Lung (tissue), 12 donors: ENCODE measurements around the gene ZFYVE28. TPM values are rescaled to one million over a fixed set of nuclear protein-coding genes. Genes with fewer than 3 reads are reported as not detected.

ENCODE experiments used
- ATAC-seq: fragments of 200-7000 bp; cut with Tn5 transposase; one replicate; pipeline ENCODE4 v1.9.1; 2020; ENCODE audit warnings: moderate number of reproducible peaks; ENCODE audit not compliant: insufficient read depth, low FRiP score
- DNase-seq, 3 donors: peaks; one replicate each; pipeline ENCODE4 v3.0.0-alpha.2; 2013 to 2017
- H3K27ac ChIP-seq, 2 donors: one replicate each; pipeline ENCODE4 v1.5.1; 2013; ENCODE audit warnings: mild to moderate bottlenecking in 2 of 2, moderate library complexity in 2 of 2, control low read depth in 1 of 2, inconsistent platforms in 1 of 2, low read depth in 1 of 2, low read length in 1 of 2
- H3K27me3 ChIP-seq, 3 donors: one replicate each; pipeline ENCODE4 v1.5.1; 2013; ENCODE audit warnings: low read length in 2 of 3; ENCODE audit not compliant: control insufficient read depth in 3 of 3, insufficient read depth in 3 of 3
- H3K36me3 ChIP-seq, 4 donors: one replicate each; pipeline ENCODE4 v1.5.1; 2013; ENCODE audit warnings: low read length in 4 of 4, mild to moderate bottlenecking in 1 of 4, moderate library complexity in 1 of 4; ENCODE audit not compliant: control insufficient read depth in 4 of 4, insufficient read depth in 4 of 4
- H3K4me1 ChIP-seq, 5 donors: one replicate each; pipeline ENCODE4 v1.5.1; 2013; ENCODE audit warnings: low read length in 5 of 5, mild to moderate bottlenecking in 2 of 5, moderate library complexity in 1 of 5; ENCODE audit not compliant: control insufficient read depth in 5 of 5, insufficient read depth in 5 of 5
- H3K4me3 ChIP-seq: one replicate; pipeline ENCODE4 v1.5.1; 2013; ENCODE audit warnings: mild to moderate bottlenecking, control low read depth, moderate library complexity
- H3K9ac ChIP-seq, 2 donors: one replicate each; pipeline ENCODE4 v1.5.1; 2013; ENCODE audit warnings: low read length in 2 of 2, control low read depth in 1 of 2; ENCODE audit not compliant: insufficient read depth in 1 of 2
- H3K9me3 ChIP-seq, 4 donors: one replicate each; pipeline ENCODE4 v1.5.1; 2013; ENCODE audit warnings: low read length in 3 of 4, mild to moderate bottlenecking in 1 of 4, moderate library complexity in 1 of 4; ENCODE audit not compliant: control insufficient read depth in 4 of 4, insufficient read depth in 3 of 4
- CTCF ChIP-seq: IDR thresholded peaks from 2 replicates; pipeline ENCODE4 v1.5.1; 2012; ENCODE audit warnings: mild to moderate bottlenecking; ENCODE audit errors: control extremely low read depth, extremely low read depth
- WGBS, 2 donors: extraction: QIAGEN DNeasy Blood & Tissue Kit; methylation state at CpG; one replicate each; pipeline ENCODE4 v1.1.7; 2013; 5-methylcytosine and 5-hydroxymethylcytosine counted together
- polyA plus RNA-seq, 2 donors: library from polyadenylated mRNA; stranded (reverse); fragments of 200-250 nt; gene quantifications; one replicate each; pipeline ENCODE4 v1.2.1, GENCODE V29; 2013
- total RNA-seq, 2 donors: library from RNA; depleted of rRNA in 1 of 2; stranded (reverse); fragments of >200 nt in 1 of 2; gene quantifications; one replicate each; pipeline ENCODE4 v1.2.1, GENCODE V29; 2014 to 2021
- donor health status: control.
- donor health status: control.
- donor health status: Bipolar disorder and iron deficiency.
- donor health status: healthy.
- donor health status: DM: yes; HTN: yes; CAD: no.

ZFYVE28 gene
- total and polyA plus RNA-seq, 4 donors: 6.8 to 10.3 (median 7.6) TPM

GRCh38 chr4:2415881-2416563 is 2.4 kb downstream of the ZFYVE28 start:
- DNase-seq: no peak

GRCh38 chr4:2415213-2415612 is 3.2 kb downstream of the ZFYVE28 start:
- Histone ChIP-seq H3K27me3 (peaks cover 0 to 60% (median 59%) of the 10 kb centered on the region in 3 donors), H3K9ac (no peak overlapping the region), H3K36me3 (no peaks in the 10 kb centered on the region), H3K4me1 (peaks cover 0 to 37% (median 0%) of the 10 kb centered on the region in 5 donors), H3K27ac (no peak overlapping the region), H3K4me3 (no peak overlapping the region), H3K9me3 (peaks cover 0 to 2% (median 0%) of the 10 kb centered on the region in 4 donors)
- ATAC-seq (no peak), DNase-seq (no peak)
- TF ChIP-seq CTCF: no peak
- WGBS, 2 donors: 97% methylated on average over 3 of the region's 3 CpGs

More at GRCh38 chr4:2415881-2416563, 2.4 kb downstream of the ZFYVE28 start:
- Histone ChIP-seq H3K36me3 (no peaks in the 10 kb centered on the region), H3K4me1 (peaks cover 0 to 37% (median 0%) of the 10 kb centered on the region in 5 donors), H3K27ac (peak overlapping the region in 1 of 2 donors; percentile 90), H3K4me3 (no peak overlapping the region), H3K9ac (no peak overlapping the region), H3K27me3 (peaks cover 0 to 68% (median 63%) of the 10 kb centered on the region in 3 donors), H3K9me3 (peaks cover 0 to 2% (median 0%) of the 10 kb centered on the region in 4 donors)
- 58 to 61% methylated on average over 17 of the region's 17 CpGs for WGBS, 2 donors
- no peak for TF ChIP-seq CTCF
- no peak for ATAC-seq

GRCh38 chr4:2413821-2414610 is 4.4 kb downstream of the ZFYVE28 start:
- H3K9me3 ChIP-seq: no peaks in the 10 kb centered on the region
- 46 to 59% methylated on average over 14 of the region's 14 CpGs for WGBS, 2 donors
- H3K4me3 ChIP-seq: no peak overlapping the region
- H3K4me1 ChIP-seq: peaks cover 0 to 33% (median 0%) of the 10 kb centered on the region in 5 donors
- peaks cover 0 to 48% (median 47%) of the 10 kb centered on the region in 3 donors for H3K27me3 ChIP-seq
- H3K27ac ChIP-seq: peak overlapping the region in 1 of 2 donors; percentile 89
- no peaks in the 10 kb centered on the region for H3K36me3 ChIP-seq
- DNase-seq (peak in 1 of 3 donors; percentile 32), ATAC-seq (no peak)
- TF ChIP-seq CTCF: no peak
- no peak overlapping the region for H3K9ac ChIP-seq
